GM21717 (cell line): ENCODE results near the gene ACTL6A.

Experiments used
- ATAC-seq: cut with Tn5 transposase; IDR thresholded peaks from one replicate; pipeline ENCODE4 v1.9.1; 2021; ENCODE audit warnings: mild to moderate bottlenecking, moderate library complexity; ENCODE audit not compliant: unreplicated experiment

The ACTL6A gene

DNA sequence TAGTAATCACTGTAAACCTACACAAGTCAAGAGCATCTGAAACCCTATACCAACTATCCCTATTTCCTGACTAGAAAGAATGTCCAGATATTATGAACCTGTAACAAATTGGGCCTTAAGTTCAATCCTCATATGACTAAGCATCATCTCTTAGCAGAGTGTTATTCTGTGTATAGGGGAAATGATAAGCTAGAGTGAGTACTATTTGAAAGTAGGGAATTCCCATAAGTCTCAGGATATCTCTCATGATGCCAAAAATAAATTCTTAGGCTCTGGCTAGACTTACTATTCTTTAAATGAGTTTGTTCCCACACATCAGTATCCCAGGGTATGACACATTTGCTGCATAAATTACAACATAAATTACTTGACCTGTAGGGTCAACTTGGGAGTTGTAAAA lies 26.4 kb downstream of the ACTL6A start:
- peak; percentile 59 for ATAC-seq

DNA sequence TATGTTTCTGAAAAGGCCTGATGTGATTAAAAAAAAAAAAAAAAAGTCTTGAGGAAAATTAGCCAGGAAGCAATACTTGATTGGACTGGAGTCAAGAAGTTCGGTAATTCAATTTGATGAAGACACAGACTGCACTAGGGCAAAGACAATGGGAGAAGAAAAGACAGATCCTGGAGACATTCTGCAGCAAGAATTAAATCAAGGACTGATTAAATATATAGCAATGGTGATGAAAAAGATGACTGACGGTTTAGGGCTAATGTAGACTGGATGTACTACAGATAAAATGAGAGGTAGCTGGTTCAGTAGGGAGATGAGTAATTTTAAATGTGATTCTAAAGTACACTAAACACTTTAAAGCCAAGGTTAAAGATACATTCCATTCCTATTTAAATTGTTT lies 27.9 kb downstream of the ACTL6A start:
- ATAC-seq: no peak

DNA sequence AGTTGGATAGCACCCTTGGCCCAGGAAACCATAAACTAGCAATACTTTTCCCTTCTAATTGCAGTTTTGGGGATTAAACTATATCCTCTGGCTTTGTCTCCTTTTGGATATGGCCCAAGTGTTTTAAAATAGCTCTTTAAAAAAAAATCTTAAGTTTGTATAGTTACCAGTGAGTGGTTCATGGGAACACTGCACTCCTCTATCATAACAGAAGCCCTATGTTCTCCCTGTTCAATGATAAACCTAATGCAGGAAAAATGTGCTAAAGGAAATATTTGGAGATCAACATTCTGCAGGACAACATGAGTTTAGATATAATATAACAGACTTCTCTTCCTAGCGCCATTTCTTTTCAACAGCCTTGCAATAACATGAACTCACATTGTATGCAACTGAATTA lies 28.6 kb downstream of the ACTL6A start:
- no peak for ATAC-seq

DNA sequence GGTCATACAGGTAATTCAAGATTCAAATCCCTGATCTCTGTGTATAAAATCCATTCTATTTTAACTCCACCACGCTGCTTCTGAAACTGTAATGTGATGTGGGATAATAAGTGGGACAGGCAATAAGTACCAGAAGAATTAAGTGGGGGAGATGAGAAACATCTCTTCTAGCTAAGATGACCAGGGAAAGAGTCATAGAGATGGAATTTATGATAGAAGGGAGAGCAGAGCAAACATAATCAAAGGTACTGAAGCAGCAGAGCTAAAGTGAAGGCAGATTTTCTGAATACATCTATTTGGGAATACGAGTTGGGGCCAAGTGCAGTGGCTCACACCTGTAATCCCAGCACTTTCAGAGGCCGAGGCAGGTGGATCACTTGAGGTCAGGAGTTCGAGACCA lies 36.8 kb downstream of the ACTL6A start:
- ATAC-seq: no peak

DNA sequence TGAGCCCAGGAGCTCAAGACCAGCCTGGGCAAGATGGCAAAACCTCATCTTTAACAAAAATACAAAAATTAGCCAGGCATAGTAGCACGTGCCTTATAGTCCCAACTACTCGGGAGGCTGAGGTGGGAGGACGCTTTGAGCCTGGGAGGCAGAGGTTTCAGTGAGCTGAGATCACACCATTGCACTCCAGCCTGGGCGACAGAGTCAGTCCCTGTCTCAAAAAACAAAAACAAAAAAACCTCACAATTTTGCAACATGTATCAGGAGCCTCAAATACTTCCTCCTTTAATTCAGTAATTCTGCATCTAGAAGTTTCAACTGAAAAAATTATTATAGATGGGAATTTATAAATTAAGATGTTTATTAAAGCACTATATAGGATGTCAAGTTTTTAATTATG lies 40.6 kb downstream of the ACTL6A start:
- ATAC-seq: no peak

DNA sequence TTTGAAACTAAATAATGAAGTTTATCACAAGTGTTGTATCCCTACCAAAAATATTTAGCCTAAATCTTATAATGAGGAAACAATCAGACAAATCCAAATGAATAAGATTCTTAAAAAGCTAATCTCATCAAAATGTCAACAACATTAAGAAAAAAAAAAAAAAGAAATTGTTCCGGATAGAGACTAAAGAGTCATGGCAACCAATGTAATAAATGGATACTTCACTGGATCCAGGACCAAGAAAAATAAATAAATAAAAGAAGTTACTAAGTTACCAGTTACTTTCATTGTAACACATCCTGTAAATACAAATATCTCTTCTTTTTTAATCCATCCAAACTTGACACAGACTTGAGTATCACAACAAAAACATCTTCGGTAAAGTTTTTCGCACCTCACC lies 41.1 kb downstream of the ACTL6A start:
- ATAC-seq: no peak

DNA sequence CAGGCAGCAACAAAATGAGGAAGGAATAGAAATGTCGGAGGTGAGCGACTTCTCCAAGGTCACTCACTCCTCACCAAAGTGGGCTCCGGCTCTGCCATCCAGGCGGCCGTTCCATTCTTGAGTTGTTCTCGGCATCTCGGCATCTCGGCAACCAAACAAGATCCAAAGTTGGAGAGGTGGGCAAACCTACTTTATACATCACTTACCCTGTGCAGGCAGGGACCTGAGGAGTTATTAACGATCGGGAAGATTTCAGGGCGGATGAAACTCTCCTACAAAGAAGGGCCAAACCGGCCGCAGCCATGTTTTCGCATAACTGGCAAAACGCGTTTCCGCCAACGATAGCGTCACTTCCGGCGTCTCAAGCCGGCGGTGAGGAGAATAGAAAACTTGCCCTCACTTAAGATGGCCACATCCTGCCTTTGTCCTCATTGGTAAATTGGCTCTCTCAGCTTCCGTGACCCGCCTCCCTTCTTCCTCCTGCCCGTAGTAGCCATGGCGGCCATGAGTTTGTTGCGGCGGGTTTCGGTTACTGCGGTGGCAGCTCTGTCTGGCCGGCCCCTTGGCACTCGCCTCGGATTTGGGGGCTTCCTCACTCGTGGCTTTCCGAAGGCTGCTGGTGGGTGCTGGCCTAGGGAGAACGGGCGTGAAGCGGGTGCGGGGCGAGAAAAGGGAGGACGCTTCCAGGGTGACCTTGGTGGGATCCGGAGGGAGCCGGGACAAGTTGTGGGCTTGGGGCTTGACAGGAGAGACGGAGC lies 41.8 kb downstream of the ACTL6A start, which contains the start of the genes MRPL47 and NDUFB5:
TSS of gene MRPL47 (minus strand) at position 318 of the 758 bp plus-strand sequence. CDS start at position 304, 14 bp downstream.
TSS of gene NDUFB5 (plus strand) at position 474 of the 758 bp plus-strand sequence. CDS start at position 496, 22 bp downstream.
- peak; percentile 96 for ATAC-seq

DNA sequence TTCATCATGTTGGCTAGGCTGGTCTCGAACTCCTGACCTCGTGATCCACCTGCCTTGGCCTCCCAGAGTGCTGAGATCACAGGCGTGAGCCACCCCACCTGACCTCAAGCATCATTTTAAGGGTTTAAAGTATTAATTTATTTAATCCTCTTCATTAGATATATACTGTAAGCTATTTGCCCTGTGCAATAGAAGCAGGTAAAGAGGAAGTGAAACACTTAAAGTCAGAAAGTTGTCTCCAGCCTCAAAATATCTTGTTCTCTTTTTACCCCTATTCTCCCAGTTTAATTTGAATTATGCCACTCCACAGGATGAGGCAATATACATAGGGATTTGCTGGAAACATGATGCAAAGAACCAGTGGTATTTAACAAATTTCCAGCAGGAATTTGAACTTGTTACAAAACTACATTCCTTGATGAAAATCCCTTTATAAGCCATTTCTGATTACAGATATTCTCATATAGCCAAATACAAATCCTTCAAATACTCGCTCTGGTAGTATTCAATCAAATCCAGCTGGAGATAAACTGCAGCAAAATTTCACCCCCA lies 43.9 kb downstream of the ACTL6A start:
- ATAC-seq: no peak

DNA sequence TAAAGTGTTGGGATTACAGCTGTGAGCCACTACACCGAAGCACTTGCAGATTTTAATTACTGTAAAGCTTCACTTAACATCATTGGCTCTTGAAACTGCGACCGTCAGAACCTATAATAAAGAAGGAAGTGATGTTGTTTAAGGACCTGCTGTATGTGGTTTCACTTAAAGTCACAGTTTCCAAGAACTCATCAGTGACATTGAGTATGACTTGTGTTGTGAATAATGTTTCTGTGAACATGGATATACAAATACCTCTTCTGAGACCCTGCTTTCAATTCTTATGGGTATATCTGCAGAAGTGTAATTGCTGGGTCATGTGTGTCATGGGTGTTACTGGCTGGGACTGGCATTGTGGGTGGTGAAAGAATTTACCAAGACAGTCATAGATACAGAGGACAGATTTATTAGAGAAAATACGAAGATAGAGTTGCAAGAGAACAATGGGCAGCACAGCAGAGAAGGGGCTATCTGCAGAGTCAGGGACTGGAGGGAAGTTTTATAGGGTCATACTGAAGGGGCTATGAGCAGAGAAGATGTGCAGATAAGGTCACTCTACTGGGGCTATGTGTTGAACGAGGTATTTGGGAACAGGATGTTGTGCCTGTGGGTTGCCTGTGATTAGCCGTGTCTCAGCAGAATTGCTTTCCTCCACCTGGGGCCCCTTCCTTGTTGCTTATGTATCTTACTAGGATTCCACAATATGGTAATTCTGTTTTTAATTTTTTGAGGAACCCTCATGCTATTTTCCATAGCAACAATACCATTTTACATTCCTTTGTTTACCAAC lies 46.4 kb downstream of the ACTL6A start:
- ATAC-seq: peak; percentile 62

DNA sequence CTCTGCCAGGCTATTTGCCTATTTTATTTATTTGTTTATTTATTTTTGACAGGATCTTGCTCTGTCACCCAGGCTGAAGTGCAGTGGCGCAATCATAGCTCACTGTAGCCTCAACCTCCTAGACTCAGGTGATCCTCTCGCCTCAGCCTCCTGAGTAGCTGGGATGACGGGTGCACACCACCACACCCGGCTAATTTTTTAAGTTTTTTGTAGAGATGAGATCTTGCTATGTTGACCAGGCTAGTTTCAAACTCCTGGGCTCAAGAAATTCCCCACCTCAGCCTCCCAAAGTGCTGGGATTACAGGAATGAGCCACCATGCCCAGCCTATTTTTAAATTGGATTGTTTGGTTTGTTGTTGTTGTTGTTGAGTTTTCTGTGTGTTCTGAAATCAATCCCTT lies 47.3 kb downstream of the ACTL6A start:
- no peak for ATAC-seq

DNA sequence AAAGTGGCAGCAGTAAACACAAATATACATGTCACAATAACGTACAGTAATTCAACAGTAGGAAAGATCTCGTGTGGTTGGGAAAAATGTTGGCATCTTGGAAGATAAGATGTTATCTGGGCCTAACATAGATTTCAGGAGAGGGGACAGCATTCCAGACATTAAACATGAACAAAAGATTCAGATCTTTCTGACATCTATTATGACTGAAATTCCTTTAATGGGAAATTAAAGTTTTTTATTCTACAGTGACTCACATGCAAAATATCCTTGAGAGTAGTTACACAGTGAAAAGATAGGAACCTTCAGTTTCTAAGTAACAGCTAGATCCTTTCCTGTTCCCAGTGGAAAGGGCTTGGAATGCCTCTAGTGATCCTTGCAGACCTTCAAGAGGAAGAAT lies 51.1 kb downstream of the ACTL6A start:
- no peak for ATAC-seq

DNA sequence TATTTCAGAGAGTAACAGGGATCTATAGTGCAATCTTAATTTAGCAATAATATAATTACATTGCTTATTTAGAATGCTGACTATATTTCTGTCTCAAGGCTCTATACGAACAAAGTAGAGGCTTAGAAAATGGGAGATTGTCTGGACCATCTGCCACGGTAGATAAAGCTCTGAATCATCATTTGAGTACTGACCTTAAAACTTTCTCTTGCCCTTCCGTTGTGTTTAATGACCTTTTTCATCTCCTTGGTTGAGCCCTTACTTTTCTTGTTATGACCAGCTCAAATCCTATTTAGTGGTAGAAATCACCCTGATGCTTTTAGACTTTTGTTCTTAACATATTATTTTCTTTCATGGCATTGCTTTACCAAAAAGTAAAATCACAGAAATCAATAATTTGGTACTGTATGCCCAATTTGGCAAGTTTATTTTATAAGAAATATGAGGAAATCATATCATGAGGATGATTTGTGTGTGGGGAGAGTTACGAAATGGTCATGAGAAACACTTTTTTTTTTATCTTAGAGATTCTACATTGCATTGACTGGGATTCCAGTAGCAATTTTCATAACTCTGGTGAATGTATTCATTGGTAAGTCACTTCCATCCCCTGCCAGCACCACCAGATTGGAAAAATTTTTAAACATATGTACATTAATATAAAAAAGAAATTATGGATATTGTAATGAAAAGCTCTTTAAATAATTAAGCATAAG lies 52.9 kb downstream of the ACTL6A start:
- ATAC-seq: no peak

DNA sequence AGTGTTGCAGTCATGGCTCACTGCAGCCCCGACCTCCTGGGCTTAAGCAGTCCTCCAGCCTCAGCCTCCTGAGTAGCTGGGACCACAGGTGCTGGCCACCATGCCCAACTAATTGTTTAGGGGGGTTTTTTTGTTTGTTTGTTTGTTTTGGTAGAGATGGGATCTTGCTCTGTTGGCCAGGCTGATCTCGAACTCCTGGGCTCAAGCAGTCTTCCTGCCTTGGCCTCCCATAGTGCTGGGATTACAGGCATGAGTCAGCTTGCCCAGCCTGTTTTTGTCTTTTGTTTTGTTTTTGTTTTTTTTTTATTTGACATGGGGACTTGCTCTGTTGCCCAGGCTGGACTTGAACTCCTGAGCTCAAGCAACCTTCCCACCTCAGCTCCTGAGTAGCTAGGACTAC lies 59.3 kb downstream of the ACTL6A start:
- no peak for ATAC-seq

DNA sequence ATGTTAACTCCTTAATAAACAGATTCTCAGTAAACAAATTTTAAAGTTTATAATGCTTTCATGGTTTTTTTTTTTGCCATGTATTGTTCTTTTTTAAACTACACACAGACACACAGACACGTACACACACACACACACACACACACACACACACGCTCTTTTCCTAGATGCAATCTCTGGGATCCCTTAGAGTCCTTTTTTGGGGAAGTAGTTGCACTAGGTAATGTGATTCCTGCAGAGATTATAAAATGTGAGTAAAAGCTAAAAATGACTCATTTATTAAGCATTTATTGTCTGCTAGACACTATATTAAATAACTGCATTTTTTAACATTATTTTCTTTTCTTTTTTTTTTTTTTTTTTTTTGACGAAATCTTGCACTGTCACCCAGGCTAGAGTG lies 61.7 kb downstream of the ACTL6A start:
- no peak for ATAC-seq

DNA sequence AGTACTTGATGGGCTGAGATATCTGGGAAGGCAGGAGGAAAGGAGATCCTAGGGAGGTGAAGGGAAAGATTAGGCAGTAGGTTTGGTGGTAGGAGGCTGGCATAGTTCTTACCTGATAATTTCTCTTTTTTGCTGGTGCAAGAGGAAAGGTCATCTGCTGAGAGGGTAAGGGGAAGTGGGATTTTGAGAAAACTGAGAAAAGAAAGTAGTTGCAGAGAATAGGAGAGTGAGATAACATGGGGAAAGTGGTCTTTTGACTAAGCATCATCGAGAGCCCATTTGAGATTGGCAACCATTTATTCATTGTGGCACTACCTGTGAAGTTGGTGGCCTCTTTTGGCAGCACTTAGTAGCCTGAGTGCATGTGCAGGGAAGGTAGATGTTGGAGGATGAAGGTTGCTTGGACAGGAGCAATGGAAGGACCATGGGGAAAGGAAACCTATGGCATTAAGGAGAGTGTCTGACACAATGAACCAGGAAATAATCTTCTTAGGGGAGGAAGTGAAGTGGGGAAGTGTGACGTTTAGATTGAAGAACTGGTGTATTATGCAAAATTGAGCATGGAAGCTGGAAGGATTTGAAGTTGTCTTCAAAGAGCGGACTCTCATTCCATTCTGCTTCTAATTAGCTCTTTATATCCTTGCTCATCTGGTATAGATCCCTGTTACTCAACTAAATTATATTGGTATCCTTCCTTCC lies 68.2 kb downstream of the ACTL6A start:
- no peak for ATAC-seq
